Measurements from ENCODE around the gene S100PBP.

- no peak for TF ChIP-seq CTCF (IDR thresholded peaks at IDR 0.05)
- TF ChIP-seq POLR2A (IDR thresholded peaks at IDR 0.05) = no peak
Measured at GRCh38 chr1:32877211-32878110, 60.0 kb downstream of the S100PBP start.
